KOPT-K1 (cell line): ENCODE data around the gene TMA7B.

ENCODE experiments used
- H3K27ac ChIP-seq: fragments of 200-600 bp; sonication (generic); 2 replicates; pipeline ENCODE4 v1.5.1; 2016; ENCODE audit warnings: antibody characterized with exemption, mild to moderate bottlenecking, low read depth, low read length; ENCODE audit not compliant: poor library complexity, severe bottlenecking
- H3K36me3 ChIP-seq: fragments of 200-600 bp; sonication (generic); 2 replicates; pipeline ENCODE4 v1.5.1; 2017; ENCODE audit warnings: antibody characterized with exemption, mild to moderate bottlenecking, low read length, moderate library complexity; ENCODE audit not compliant: insufficient read depth
- H3K9me3 ChIP-seq: fragments of 200-600 bp; sonication (generic); 2 replicates; pipeline ENCODE4 v1.5.1; 2017; ENCODE audit warnings: antibody characterized with exemption, low read length, mild to moderate bottlenecking; ENCODE audit not compliant: insufficient read depth, poor library complexity, severe bottlenecking

TMA7B gene

GRCh38 chr22:39994566-39995392 lies 34.6 kb downstream of the TMA7B start, which contains the start of gene FAM83F:
TSS of gene FAM83F (plus strand) at chr22:39994954. CDS start at chr22:39995043, 89 bp downstream.
- no peaks in the 10 kb centered on the region for H3K9me3 ChIP-seq
- H3K27ac ChIP-seq = no peak within 1 kb of the TSS
- H3K36me3 ChIP-seq = no peaks in the 10 kb centered on the region

GRCh38 chr22:39995393-39996252 lies 35.4 kb downstream of the TMA7B start:
- Histone ChIP-seq H3K27ac (no peak overlapping the region), H3K9me3 (no peaks in the 10 kb centered on the region), H3K36me3 (no peaks in the 10 kb centered on the region)

GRCh38 chr22:39996732-39997131 lies 36.5 kb downstream of the TMA7B start:
- Histone ChIP-seq H3K27ac (no peak overlapping the region), H3K9me3 (no peaks in the 10 kb centered on the region), H3K36me3 (no peaks in the 10 kb centered on the region)

- no peak overlapping the region for H3K27ac ChIP-seq
- H3K36me3 ChIP-seq = no peaks in the 10 kb centered on the region
- H3K9me3 ChIP-seq = no peaks in the 10 kb centered on the region
Observed at GRCh38 chr22:39997421-39997820, 37.2 kb downstream of the TMA7B start.

- H3K9me3 ChIP-seq = no peaks in the 10 kb centered on the region
- no peak overlapping the region for H3K27ac ChIP-seq
Observed at GRCh38 chr22:39997939-39998726, 37.9 kb downstream of the TMA7B start.

GRCh38 chr22:39999144-39999757 lies 39.1 kb downstream of the TMA7B start:
- Histone ChIP-seq H3K9me3 (no peaks in the 10 kb centered on the region), H3K27ac (no peak overlapping the region), H3K36me3 (no peaks in the 10 kb centered on the region)

More at GRCh38 chr22:39997939-39998726, 37.9 kb downstream of the TMA7B start:
- no peaks in the 10 kb centered on the region for H3K36me3 ChIP-seq

GRCh38 chr22:40000171-40000570 lies 40.0 kb downstream of the TMA7B start:
- Histone ChIP-seq H3K36me3 (no peaks in the 10 kb centered on the region), H3K27ac (no peak overlapping the region), H3K9me3 (no peaks in the 10 kb centered on the region)

- Histone ChIP-seq H3K9me3 (no peaks in the 10 kb centered on the region), H3K27ac (no peak overlapping the region), H3K36me3 (no peaks in the 10 kb centered on the region)
Observed at GRCh38 chr22:40001106-40001505, 40.9 kb downstream of the TMA7B start.

GRCh38 chr22:40001800-40002577 lies 41.8 kb downstream of the TMA7B start:
- no peak overlapping the region for H3K27ac ChIP-seq
- H3K36me3 ChIP-seq = no peaks in the 10 kb centered on the region
- H3K9me3 ChIP-seq = no peaks in the 10 kb centered on the region

GRCh38 chr22:40002935-40003715 lies 42.9 kb downstream of the TMA7B start:
- no peaks in the 10 kb centered on the region for H3K36me3 ChIP-seq
- H3K9me3 ChIP-seq = no peaks in the 10 kb centered on the region
- H3K27ac ChIP-seq = no peak overlapping the region

GRCh38 chr22:40004836-40005235 lies 44.6 kb downstream of the TMA7B start:
- no peak overlapping the region for H3K27ac ChIP-seq
- no peaks in the 10 kb centered on the region for H3K36me3 ChIP-seq
- H3K9me3 ChIP-seq = no peaks in the 10 kb centered on the region

- Histone ChIP-seq H3K27ac (no peak overlapping the region), H3K9me3 (no peaks in the 10 kb centered on the region), H3K36me3 (no peaks in the 10 kb centered on the region)
Observed at GRCh38 chr22:40006641-40007040, 46.4 kb downstream of the TMA7B start.
